HG03439 (cell line): ENCODE data around the gene KLHL35.
A peak's percentile ranks its signal among the peaks of the same experiment; 100 is the strongest.
"Not testable (repeated sequence)": the region's sequence is repeated elsewhere in the genome, so short reads cannot be mapped to it uniquely, and the experiment has no call there.

Experiments used
- ATAC-seq: cut with Tn5 transposase; IDR thresholded peaks from one replicate; pipeline ENCODE4 v1.9.1; 2021; ENCODE audit warnings: mild to moderate bottlenecking, moderate library complexity; ENCODE audit not compliant: unreplicated experiment

The KLHL35 gene

GRCh38 chr11:75426720-75427086, 6.3 kb downstream of the KLHL35 start:
- no peak for ATAC-seq

GRCh38 chr11:75425422-75425821, 7.6 kb downstream of the KLHL35 start:
- ATAC-seq = no peak

- no peak for ATAC-seq
Observed at GRCh38 chr11:75424396-75424795, 8.6 kb downstream of the KLHL35 start.

GRCh38 chr11:75423721-75424120, 9.3 kb downstream of the KLHL35 start:
- no peak for ATAC-seq

- no peak for ATAC-seq
Observed at GRCh38 chr11:75422248-75423231, 10.5 kb downstream of the KLHL35 start.

- no peak for ATAC-seq
Observed at GRCh38 chr11:75421902-75422247, 11.1 kb downstream of the KLHL35 start.

- no peak for ATAC-seq
Observed at GRCh38 chr11:75421035-75421602, 11.9 kb downstream of the KLHL35 start.

GRCh38 chr11:75420224-75421034, 12.6 kb downstream of the KLHL35 start:
- ATAC-seq = no peak

GRCh38 chr11:75413864-75414263, 19.1 kb downstream of the KLHL35 start:
- no peak for ATAC-seq

GRCh38 chr11:75413146-75413545, 19.9 kb downstream of the KLHL35 start:
- not testable (repeated sequence) for ATAC-seq

- not testable (repeated sequence) for ATAC-seq
Observed at GRCh38 chr11:75409971-75410370, 23.0 kb downstream of the KLHL35 start.

GRCh38 chr11:75408957-75409219, 24.1 kb downstream of the KLHL35 start:
- no peak for ATAC-seq

GRCh38 chr11:75406338-75406777, 26.6 kb downstream of the KLHL35 start:
- no peak for ATAC-seq

- no peak for ATAC-seq
Observed at GRCh38 chr11:75403983-75404658, 28.9 kb downstream of the KLHL35 start.

- no peak for ATAC-seq
Observed at GRCh38 chr11:75403037-75403436, 30.0 kb downstream of the KLHL35 start.

GRCh38 chr11:75402002-75402773, 30.8 kb downstream of the KLHL35 start:
- no peak for ATAC-seq

GRCh38 chr11:75400146-75400865, 32.7 kb downstream of the KLHL35 start:
- no peak for ATAC-seq

- ATAC-seq = peak; percentile 89
Observed at GRCh38 chr11:75399344-75400145, 33.5 kb downstream of the KLHL35 start, which contains the start of gene RPS3. TSS of gene RPS3 (plus strand) at chr11:75399518. CDS start at chr11:75399548, 30 bp downstream.

- peak; percentile 5 for ATAC-seq
Observed at GRCh38 chr11:75398906-75399305, 34.1 kb downstream of the KLHL35 start.
